PC-9 (cell line): ENCODE results near the gene P2RY12.

Experiments used
- CTCF ChIP-seq: fragments of 200-600 bp; sonication (generic); conservative IDR thresholded peaks from 2 replicates; pipeline ENCODE4 v1.6.1; 2017; ENCODE audit warnings: mixed run types, antibody characterized with exemption, mild to moderate bottlenecking, moderate library complexity
- EZH2 ChIP-seq: fragments of 200-600 bp; sonication (generic); IDR thresholded peaks from 2 replicates; pipeline ENCODE4 v1.8.0; 2017; ENCODE audit warnings: antibody characterized with exemption, low read depth

- no peak for TF ChIP-seq EZH2
- no peak for TF ChIP-seq CTCF
Observed at GRCh38 chr3:151305060-151305774, 79.3 kb downstream of the P2RY12 start.
